ENCODE data around the gene NCK2. TPM values are rescaled to one million over a fixed set of nuclear protein-coding genes. Genes with fewer than 3 reads are reported as not detected.

NCK2 gene
- total RNA-seq, 1 experiment from 2014 or later, result 26.7 TPM

DNA sequence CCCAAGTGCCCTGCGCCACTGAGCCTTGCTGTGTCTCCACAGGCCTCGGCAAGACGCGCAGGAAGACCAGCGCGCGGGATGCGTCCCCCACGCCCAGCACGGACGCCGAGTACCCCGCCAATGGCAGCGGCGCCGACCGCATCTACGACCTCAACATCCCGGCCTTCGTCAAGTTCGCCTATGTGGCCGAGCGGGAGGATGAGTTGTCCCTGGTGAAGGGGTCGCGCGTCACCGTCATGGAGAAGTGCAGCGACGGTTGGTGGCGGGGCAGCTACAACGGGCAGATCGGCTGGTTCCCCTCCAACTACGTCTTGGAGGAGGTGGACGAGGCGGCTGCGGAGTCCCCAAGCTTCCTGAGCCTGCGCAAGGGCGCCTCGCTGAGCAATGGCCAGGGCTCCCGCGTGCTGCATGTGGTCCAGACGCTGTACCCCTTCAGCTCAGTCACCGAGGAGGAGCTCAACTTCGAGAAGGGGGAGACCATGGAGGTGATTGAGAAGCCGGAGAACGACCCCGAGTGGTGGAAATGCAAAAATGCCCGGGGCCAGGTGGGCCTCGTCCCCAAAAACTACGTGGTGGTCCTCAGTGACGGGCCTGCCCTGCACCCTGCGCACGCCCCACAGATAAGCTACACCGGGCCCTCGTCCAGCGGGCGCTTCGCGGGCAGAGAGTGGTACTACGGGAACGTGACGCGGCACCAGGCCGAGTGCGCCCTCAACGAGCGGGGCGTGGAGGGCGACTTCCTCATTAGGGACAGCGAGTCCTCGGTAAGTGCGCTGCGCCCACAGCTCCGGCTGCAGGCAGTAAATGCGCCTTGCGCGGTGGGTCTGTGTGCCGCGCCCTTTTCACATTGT, 136.8 kb downstream of the NCK2 start:
- no TSS peak for BruUV-seq (replicated peaks)
- Histone ChIP-seq H3K9ac (ENCODE audit: low read length) (no peak overlapping the region), H3K4me3 (replicated peaks in 1 of 2; ENCODE audit: low read depth in 1 of 2, low read length in 2 of 2) (no peak overlapping the region), H3K36me3 (ENCODE audit: control insufficient read depth in 1 of 2, insufficient read depth in 2 of 2, low read length in 2 of 2) (no peaks in the 10 kb centered on the region), H3K9me2 (ENCODE audit: insufficient read depth) (no peaks in the 10 kb centered on the region), H3K27me3 (ENCODE audit: insufficient read depth, low read length) (no peaks in the 10 kb centered on the region), H3K9me3 (ENCODE audit: control insufficient read depth in 1 of 2, insufficient read depth in 1 of 2, low read depth in 1 of 2, low read length in 2 of 2) (no peaks in the 10 kb centered on the region), H2AFZ (ENCODE audit: low read depth, low read length, poor library complexity, severe bottlenecking) (no peak overlapping the region), H4K20me1 (ENCODE audit: insufficient read depth) (no peaks in the 10 kb centered on the region; the same call in 1 of the 2 replicates), H3K27ac (ENCODE audit: low read depth, low read length) (no peak overlapping the region), H3K4me2 (ENCODE audit: low read length) (no peak overlapping the region), H3K79me2 (ENCODE audit: insufficient read depth, low read length) (no peaks in the 10 kb centered on the region), H3K4me1 (ENCODE audit: control insufficient read depth in 1 of 2, insufficient read depth in 2 of 2, low read length in 2 of 2) (no peaks in the 10 kb centered on the region)
- RAD21 ChIA-PET (ENCODE audit: low non-redundant PET in 1 of 2, low total read pairs in 2 of 2, uncharacterized antibody in 2 of 2, unreplicated experiment in 2 of 2), result no interaction called here
- intact Hi-C loops (cut with micrococcal nuclease), result no loop called here
- TF ChIP-seq, protein P1, sequence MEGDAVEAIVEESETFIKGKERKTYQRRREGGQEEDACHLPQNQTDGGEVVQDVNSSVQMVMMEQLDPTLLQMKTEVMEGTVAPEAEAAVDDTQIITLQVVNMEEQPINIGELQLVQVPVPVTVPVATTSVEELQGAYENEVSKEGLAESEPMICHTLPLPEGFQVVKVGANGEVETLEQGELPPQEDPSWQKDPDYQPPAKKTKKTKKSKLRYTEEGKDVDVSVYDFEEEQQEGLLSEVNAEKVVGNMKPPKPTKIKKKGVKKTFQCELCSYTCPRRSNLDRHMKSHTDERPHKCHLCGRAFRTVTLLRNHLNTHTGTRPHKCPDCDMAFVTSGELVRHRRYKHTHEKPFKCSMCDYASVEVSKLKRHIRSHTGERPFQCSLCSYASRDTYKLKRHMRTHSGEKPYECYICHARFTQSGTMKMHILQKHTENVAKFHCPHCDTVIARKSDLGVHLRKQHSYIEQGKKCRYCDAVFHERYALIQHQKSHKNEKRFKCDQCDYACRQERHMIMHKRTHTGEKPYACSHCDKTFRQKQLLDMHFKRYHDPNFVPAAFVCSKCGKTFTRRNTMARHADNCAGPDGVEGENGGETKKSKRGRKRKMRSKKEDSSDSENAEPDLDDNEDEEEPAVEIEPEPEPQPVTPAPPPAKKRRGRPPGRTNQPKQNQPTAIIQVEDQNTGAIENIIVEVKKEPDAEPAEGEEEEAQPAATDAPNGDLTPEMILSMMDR (IDR thresholded peaks at IDR 0.05 in 2 of 3, conservative IDR thresholded peaks at IDR 0.05 in 1 of 3; ENCODE audit: borderline replicate concordance in 1 of 3, insufficient read depth in 1 of 3, low read depth in 2 of 3, low read length in 2 of 3), result no peak
- no peak for TF ChIP-seq POLR2A (IDR thresholded peaks at IDR 0.05; ENCODE audit: borderline replicate concordance, extremely low read depth, insufficient read depth, insufficient read length)
- TF ChIP-seq YY1 (IDR thresholded peaks at IDR 0.05; ENCODE audit: extremely low read depth, insufficient replicate concordance, low read depth, low read length), result no peak
- TF ChIP-seq, protein P2, sequence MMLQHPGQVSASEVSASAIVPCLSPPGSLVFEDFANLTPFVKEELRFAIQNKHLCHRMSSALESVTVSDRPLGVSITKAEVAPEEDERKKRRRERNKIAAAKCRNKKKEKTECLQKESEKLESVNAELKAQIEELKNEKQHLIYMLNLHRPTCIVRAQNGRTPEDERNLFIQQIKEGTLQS (IDR thresholded peaks at IDR 0.05), result no peak
- ATAC-seq, result no peak
- POLR2A ChIA-PET, result no interaction called here
- no peak for DNase-seq (ENCODE audit: low read depth, low spot score)
- CTCF ChIA-PET, result no interaction called here

DNA sequence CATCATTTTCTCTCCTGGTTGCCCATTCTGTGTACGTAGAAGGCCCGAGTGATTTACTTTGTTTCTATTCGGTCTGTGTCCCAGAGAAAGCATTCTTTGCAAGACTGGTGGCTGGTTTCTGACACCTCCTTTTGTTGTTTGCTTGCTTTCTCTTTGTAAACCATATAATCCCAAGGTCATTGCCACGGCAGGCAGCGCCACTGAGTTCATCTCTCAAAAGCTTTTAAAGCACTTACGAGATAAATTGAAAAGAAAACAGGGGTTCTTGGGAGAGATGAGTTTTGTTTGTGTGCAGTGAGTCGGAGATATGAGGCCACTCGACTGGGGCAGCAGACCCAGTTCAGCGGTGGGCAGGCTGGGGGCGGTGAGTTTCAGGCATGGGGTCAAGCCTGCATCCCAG, 137.6 kb downstream of the NCK2 start:
- no peaks in the 10 kb centered on the region; the same call in 1 of the 2 replicates for H4K20me1 ChIP-seq (ENCODE audit: insufficient read depth)
- H3K9me2 ChIP-seq (ENCODE audit: insufficient read depth), result no peaks in the 10 kb centered on the region
- no peaks in the 10 kb centered on the region for H3K4me1 ChIP-seq (ENCODE audit: control insufficient read depth in 1 of 2, insufficient read depth in 2 of 2, low read length in 2 of 2)
- H3K36me3 ChIP-seq (ENCODE audit: control insufficient read depth in 1 of 2, insufficient read depth in 2 of 2, low read length in 2 of 2), result no peaks in the 10 kb centered on the region
- DNase-seq (ENCODE audit: low read depth, low spot score) (no peak), ATAC-seq (no peak)
- ChIA-PET CTCF (no interaction called here), POLR2A (no interaction called here), RAD21 (ENCODE audit: low non-redundant PET in 1 of 2, low total read pairs in 2 of 2, uncharacterized antibody in 2 of 2, unreplicated experiment in 2 of 2) (no interaction called here)
- intact Hi-C loops (cut with micrococcal nuclease), result no loop called here
- no peaks in the 10 kb centered on the region for H3K79me2 ChIP-seq (ENCODE audit: insufficient read depth, low read length)
- H3K27me3 ChIP-seq (ENCODE audit: insufficient read depth, low read length), result no peaks in the 10 kb centered on the region
- H2AFZ ChIP-seq (ENCODE audit: low read depth, low read length, poor library complexity, severe bottlenecking), result no peak overlapping the region
- no peak overlapping the region for H3K9ac ChIP-seq (ENCODE audit: low read length)
- no TSS peak for BruUV-seq (replicated peaks)
- no peak overlapping the region for H3K4me3 ChIP-seq (replicated peaks in 1 of 2; ENCODE audit: low read depth in 1 of 2, low read length in 2 of 2)
- H3K27ac ChIP-seq (ENCODE audit: low read depth, low read length), result no peak overlapping the region
- no peaks in the 10 kb centered on the region for H3K9me3 ChIP-seq (ENCODE audit: control insufficient read depth in 1 of 2, insufficient read depth in 1 of 2, low read depth in 1 of 2, low read length in 2 of 2)
- H3K4me2 ChIP-seq (ENCODE audit: low read length), result no peak overlapping the region
- TF ChIP-seq SP1 (IDR thresholded peaks at IDR 0.05; ENCODE audit: low read depth), result no peak
- TF ChIP-seq POLR2A (IDR thresholded peaks at IDR 0.05; ENCODE audit: borderline replicate concordance, extremely low read depth, insufficient read depth, insufficient read length), result no peak
- TF ChIP-seq, protein P2 (IDR thresholded peaks at IDR 0.05), result no peak
- no peak for TF ChIP-seq ELF1 (IDR thresholded peaks at IDR 0.05; ENCODE audit: borderline replicate concordance, low read depth)
- TF ChIP-seq FOSL1 (IDR thresholded peaks at IDR 0.05; ENCODE audit: low read depth), result no peak
- TF ChIP-seq JUND (IDR thresholded peaks at IDR 0.05), result no peak
- TF ChIP-seq ZNF274 (IDR thresholded peaks at IDR 0.05; ENCODE audit: low read depth, low read length), result no peak
- no peak for TF ChIP-seq POLR2AphosphoS5 (IDR thresholded peaks at IDR 0.05; ENCODE audit: low read depth, low read length)
- TF ChIP-seq RAD21 (IDR thresholded peaks at IDR 0.05; ENCODE audit: low read depth), result no peak
- no peak for TF ChIP-seq EGR1 (IDR thresholded peaks at IDR 0.05; ENCODE audit: low read depth)
- TF ChIP-seq, protein P3, sequence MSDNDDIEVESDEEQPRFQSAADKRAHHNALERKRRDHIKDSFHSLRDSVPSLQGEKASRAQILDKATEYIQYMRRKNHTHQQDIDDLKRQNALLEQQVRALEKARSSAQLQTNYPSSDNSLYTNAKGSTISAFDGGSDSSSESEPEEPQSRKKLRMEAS (IDR thresholded peaks at IDR 0.05), result no peak
- TF ChIP-seq, protein P4, sequence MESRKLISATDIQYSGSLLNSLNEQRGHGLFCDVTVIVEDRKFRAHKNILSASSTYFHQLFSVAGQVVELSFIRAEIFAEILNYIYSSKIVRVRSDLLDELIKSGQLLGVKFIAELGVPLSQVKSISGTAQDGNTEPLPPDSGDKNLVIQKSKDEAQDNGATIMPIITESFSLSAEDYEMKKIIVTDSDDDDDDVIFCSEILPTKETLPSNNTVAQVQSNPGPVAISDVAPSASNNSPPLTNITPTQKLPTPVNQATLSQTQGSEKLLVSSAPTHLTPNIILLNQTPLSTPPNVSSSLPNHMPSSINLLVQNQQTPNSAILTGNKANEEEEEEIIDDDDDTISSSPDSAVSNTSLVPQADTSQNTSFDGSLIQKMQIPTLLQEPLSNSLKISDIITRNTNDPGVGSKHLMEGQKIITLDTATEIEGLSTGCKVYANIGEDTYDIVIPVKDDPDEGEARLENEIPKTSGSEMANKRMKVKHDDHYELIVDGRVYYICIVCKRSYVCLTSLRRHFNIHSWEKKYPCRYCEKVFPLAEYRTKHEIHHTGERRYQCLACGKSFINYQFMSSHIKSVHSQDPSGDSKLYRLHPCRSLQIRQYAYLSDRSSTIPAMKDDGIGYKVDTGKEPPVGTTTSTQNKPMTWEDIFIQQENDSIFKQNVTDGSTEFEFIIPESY (IDR thresholded peaks at IDR 0.05; ENCODE audit: extremely low read depth, insufficient replicate concordance, low read length), result no peak
- no peak for TF ChIP-seq CBX3 (IDR thresholded peaks at IDR 0.05; ENCODE audit: low read depth)
